Measurements from ENCODE around the gene AGPAT4. TPM values are rescaled to one million over a fixed set of nuclear protein-coding genes. Genes with fewer than 3 reads are reported as not detected.

Gene AGPAT4
- total RNA-seq, 3 donors from 2014 or later: 6.5 to 12.3 (median 7.3) TPM

DNA sequence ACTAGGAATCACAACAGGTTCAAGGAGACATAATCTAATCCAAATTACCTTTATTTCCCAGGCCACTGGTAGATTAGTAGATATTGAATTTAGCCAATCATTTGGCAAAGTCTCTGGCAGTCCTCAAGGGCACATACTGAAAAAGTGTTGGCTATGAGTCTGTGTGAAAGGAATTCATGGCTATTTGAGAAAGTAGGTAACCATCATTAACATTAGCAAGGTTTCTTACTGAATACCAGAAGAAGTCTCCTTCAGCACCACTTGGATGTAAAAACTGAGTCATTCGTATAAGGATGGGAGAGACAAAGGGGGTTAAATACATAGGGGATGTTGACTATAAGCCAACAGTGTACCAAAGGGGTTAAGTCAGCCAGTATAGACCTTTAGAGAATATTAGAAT lies 36.7 kb downstream of the AGPAT4 start:
- Histone ChIP-seq H3K36me3 (ENCODE audit: low read depth) (no peaks in the 10 kb centered on the region), H3K4me1 (ENCODE audit: low read depth) (no peaks in the 10 kb centered on the region), H3K9me3 (no peaks in the 10 kb centered on the region), H3K4me3 (no peak overlapping the region)
- ATAC-seq: no peak
- intact Hi-C loops (cut with DNase I, micrococcal nuclease): no loop called here
- no peak for DNase-seq
- TF ChIP-seq, protein P1, sequence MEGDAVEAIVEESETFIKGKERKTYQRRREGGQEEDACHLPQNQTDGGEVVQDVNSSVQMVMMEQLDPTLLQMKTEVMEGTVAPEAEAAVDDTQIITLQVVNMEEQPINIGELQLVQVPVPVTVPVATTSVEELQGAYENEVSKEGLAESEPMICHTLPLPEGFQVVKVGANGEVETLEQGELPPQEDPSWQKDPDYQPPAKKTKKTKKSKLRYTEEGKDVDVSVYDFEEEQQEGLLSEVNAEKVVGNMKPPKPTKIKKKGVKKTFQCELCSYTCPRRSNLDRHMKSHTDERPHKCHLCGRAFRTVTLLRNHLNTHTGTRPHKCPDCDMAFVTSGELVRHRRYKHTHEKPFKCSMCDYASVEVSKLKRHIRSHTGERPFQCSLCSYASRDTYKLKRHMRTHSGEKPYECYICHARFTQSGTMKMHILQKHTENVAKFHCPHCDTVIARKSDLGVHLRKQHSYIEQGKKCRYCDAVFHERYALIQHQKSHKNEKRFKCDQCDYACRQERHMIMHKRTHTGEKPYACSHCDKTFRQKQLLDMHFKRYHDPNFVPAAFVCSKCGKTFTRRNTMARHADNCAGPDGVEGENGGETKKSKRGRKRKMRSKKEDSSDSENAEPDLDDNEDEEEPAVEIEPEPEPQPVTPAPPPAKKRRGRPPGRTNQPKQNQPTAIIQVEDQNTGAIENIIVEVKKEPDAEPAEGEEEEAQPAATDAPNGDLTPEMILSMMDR (IDR thresholded peaks at IDR 0.05): no peak

DNA sequence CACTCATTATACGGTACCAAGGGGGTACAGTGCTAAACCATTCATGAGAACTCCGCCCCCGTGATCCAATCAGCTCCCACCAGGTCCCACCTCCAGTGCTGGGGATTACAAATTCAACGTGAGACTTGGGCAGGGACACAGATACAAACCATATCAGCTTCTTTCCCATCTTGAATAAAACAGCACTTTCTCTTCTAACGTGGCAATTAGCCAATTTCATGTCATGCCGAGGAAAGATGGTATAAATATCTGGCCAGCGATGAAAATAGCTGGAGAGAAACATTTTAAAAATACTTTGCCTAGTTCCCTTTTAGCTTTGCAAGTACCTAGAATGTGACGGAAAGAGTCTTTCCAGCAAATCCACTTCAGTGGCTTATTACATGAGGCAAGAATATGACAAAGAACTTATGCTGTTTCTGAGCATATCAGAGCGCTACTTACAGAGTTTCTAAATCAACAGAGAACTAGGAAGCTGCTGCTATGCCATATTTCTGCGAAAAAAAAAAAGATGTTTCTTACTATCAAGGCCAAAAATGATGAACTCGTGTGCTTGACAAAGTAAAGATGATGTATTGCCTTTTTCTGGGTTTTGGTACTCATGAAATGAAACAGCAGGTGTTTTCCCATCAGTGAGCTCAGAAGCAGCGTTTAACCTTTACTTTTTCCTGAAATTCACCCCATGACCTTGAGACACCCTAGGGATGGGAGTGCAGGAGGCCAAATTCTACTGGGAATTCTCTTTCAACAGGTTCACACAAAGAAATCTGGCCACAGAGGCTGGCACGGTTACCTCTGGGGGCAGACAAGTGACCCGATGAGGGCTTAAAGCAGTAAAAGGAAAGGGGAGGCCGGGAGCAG lies 37.9 kb downstream of the AGPAT4 start:
- intact Hi-C loops (cut with DNase I, micrococcal nuclease): no loop called here
- no peak for DNase-seq
- TF ChIP-seq, protein P1 (IDR thresholded peaks at IDR 0.05): no peak
- Histone ChIP-seq H3K36me3 (ENCODE audit: low read depth) (no peaks in the 10 kb centered on the region), H3K9me3 (no peaks in the 10 kb centered on the region), H3K4me1 (ENCODE audit: low read depth) (no peaks in the 10 kb centered on the region), H3K4me3 (no peak overlapping the region)
- ATAC-seq: no peak

DNA sequence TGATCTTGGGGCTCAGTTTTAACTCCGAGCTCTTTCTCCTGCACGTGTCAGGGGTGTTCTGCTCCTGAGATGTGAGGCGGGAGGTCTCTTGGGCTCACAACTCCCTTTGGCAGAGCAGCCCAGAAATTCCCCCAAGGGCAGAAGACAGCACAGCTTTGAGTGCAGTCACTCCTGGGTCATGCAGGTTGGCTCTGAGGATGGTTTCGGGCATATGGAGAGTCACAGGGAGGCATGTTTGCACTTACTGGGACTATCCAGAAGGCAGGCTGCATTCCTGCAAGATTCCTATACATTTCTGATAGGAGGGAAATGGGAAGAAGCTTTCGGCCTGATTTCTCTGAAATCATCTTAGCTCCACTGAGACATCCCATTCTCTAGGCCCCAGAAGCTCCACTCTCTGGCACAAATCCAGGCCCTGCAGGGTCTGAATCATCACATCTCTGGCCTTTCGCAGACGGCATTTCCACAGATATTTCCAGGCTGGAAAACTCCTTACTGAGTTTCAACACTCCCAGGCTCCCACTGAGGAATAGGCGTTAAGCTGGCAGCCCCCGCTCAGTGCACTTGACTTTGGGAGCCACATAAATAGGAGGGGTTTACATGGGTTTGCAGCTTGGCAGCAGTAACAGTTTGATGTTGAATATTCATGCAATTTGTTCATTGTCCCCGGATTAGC lies 39.7 kb downstream of the AGPAT4 start:
- no peaks in the 10 kb centered on the region for H3K36me3 ChIP-seq (ENCODE audit: low read depth)
- TF ChIP-seq, protein P1 (IDR thresholded peaks at IDR 0.05): no peak
- DNase-seq (peak in 2 of 3 donors; percentile 36 to 41), ATAC-seq (peak; percentile 55)
- no peaks in the 10 kb centered on the region for H3K9me3 ChIP-seq
- H3K4me3 ChIP-seq: no peak overlapping the region
- no peaks in the 10 kb centered on the region for H3K4me1 ChIP-seq (ENCODE audit: low read depth)
- intact Hi-C loops (cut with DNase I, micrococcal nuclease): no loop called here

DNA sequence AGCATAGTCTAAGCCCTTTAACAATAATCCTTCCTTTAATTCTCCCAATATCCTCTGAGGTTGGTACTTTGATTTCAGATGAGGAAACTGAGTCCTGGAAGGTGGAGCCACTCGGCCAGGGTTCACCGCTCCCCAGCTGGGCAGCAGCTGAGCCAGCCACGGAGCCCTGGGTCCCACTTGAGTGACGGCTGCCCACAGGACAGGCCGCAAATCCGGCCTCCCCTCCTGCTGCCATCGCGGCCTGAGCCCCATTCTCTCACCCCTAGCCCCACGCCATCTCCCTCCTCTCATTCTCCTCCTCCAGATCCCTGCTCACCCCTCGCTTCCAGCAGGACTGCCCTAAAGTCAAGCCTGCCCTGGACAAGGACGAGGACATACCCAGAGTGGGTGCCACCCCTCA lies 41.4 kb downstream of the AGPAT4 start:
- TF ChIP-seq, protein P1 (IDR thresholded peaks at IDR 0.05): no peak
- ATAC-seq (no peak), DNase-seq (no peak)
- intact Hi-C loops (cut with DNase I, micrococcal nuclease): no loop called here
- Histone ChIP-seq H3K4me3 (no peak overlapping the region), H3K4me1 (ENCODE audit: low read depth) (no peaks in the 10 kb centered on the region), H3K36me3 (ENCODE audit: low read depth) (no peaks in the 10 kb centered on the region), H3K9me3 (no peaks in the 10 kb centered on the region)

DNA sequence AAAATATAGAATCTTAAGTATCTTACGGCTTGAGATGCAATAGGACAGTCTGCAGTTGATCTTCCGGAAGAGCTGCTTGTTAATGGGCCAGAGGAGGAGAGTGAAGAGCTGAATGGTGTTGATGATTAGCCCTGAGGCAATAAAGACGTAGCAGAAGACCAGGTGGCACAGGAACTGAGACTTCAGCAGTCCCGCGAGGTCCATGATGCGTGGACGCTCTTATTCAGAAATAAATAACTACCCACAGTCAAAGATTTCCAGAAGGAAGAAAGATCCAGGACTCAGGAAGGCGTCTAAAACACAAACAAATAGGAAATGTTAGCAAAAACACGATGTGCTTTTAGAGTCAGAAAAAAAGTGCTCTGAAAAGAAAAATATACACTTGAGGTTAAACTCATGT lies 41.9 kb downstream of the AGPAT4 start:
- intact Hi-C loops (cut with DNase I, micrococcal nuclease): no loop called here
- Histone ChIP-seq H3K4me1 (ENCODE audit: low read depth) (no peaks in the 10 kb centered on the region), H3K4me3 (no peak overlapping the region), H3K9me3 (no peaks in the 10 kb centered on the region), H3K36me3 (ENCODE audit: low read depth) (no peaks in the 10 kb centered on the region)
- TF ChIP-seq, protein P1 (IDR thresholded peaks at IDR 0.05): no peak
- DNase-seq (no peak), ATAC-seq (no peak)
